Coronary artery (tissue), 2 donors: ENCODE measurements around the gene ITPKC.

Source experiments
- DNase-seq: peaks from one replicate; pipeline ENCODE4 v3.0.0-alpha.2; 2017; ENCODE audit warnings: low spot score
- H3K27ac ChIP-seq, 2 donors: fragments of 200-600 bp; sonication (generic); one replicate each; pipeline ENCODE4 v1.5.1; 2016 to 2019
- H3K4me3 ChIP-seq: fragments of 200-600 bp; sonication (generic); 2 replicates; pipeline ENCODE4 v1.5.1; 2016; ENCODE audit warnings: mild to moderate bottlenecking, moderate library complexity
- CTCF ChIP-seq: fragments of 200-600 bp; sonication (generic); IDR thresholded peaks from one replicate; pipeline ENCODE4 v1.5.1; 2019; ENCODE audit warnings: antibody characterized with exemption

ITPKC gene

DNA sequence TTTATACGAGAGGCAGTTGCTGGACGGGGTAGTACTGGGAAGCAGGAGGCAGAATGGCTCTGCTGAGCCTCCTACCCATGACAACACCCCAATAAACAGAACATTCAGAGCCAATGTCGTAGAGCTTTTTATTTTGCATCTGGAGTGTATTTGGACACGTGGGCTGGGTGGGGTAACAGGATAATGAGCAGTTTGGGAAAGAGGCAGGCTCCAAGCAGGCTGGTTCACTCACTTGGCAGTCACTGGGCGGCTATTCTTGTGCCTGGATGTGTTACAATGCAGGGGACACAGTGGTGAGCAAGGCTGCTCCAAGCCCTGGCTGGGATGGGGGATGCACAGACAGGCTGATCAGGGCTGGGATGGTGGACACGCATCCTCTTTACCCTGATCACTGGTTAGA lies 23.8 kb downstream of the ITPKC start:
- no peak for TF ChIP-seq CTCF
- Histone ChIP-seq H3K4me3 (peak overlapping the region; percentile 5), H3K27ac (peak overlapping the region in 1 of 2 donors; percentile 79)
- DNase-seq = peak; percentile 84

GRCh38 chr19:40741527-40742390 lies 24.8 kb downstream of the ITPKC start:
- peak overlapping the region in 1 of 2 donors; percentile 79 for H3K27ac ChIP-seq
- H3K4me3 ChIP-seq = no peak overlapping the region
- DNase-seq = no peak
- no peak for TF ChIP-seq CTCF

DNA sequence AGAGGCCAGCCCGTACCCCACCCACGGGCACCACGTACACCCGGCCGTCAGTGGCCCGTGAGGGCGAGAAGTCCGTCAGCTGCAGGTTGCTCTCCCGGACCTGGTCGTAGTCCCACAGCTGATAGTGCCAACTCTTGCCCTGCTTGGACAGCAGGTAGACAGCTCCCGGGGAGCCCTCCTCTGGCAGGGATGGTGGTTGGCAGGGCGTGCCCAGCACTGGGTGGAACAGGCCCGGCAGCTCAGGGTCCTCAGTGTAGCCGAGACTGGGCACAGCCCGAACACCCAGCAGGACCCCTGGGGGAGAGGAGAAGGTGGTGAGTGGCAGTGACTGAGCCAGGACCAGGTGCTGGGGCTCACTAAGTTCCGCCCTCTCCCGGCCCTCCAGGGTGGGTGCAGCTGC lies 25.6 kb downstream of the ITPKC start:
- Histone ChIP-seq H3K27ac (no peak overlapping the region), H3K4me3 (no peak overlapping the region)
- no peak for TF ChIP-seq CTCF
- no peak for DNase-seq

- Histone ChIP-seq H3K4me3 (no peak overlapping the region), H3K27ac (no peak overlapping the region)
- DNase-seq = no peak
- TF ChIP-seq CTCF = no peak
Observed at GRCh38 chr19:40742886-40743285, 26.0 kb downstream of the ITPKC start.

GRCh38 chr19:40743926-40744325 lies 27.0 kb downstream of the ITPKC start:
- no peak for TF ChIP-seq CTCF
- Histone ChIP-seq H3K4me3 (no peak overlapping the region), H3K27ac (no peak overlapping the region)
- DNase-seq = no peak

DNA sequence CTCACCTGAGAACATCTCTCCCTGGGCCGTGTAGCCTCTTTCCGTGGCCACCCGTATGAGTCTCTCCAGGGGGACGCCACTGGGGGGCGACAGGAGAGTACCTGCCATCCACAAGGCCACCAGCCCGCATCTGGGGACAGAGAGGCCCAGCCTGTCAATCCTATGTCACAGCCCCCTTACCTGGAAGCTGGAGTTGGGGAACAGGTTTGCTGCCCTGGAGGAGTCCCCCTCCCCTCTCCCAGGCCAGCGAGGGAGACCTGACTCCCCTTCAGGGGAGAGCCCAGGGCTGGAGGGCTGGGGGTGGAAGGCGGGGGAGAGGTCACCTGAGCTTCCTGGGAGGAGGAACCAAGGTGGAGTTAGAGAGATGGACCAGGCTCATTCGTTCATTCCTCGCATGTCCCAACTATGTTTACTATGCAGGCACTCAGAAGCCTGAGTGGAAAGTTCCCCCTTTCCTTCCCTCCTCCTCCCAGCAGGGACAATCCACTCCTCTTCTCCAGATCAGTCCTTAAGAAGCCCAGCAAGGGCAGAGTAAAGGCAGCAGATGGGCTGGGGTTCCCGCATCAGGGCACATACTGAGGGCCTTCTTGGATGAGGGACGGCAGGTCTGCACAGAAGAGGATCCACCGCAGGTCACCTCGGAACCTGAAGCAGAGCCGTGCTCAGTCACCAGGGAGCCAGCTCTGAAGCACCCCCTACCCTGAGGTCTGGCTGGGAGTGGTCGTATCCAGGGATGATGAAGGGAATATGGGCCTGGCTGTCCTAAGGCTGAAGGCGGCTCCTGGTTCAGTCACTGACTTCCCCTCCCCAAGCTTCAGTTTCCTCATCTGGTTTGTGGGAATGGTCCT lies 27.9 kb downstream of the ITPKC start:
- no peak for TF ChIP-seq CTCF
- peak overlapping the region in 1 of 2 donors; percentile 80 for H3K27ac ChIP-seq
- no peak for DNase-seq
- H3K4me3 ChIP-seq = no peak overlapping the region
